Cardiac muscle cell (in vitro differentiated cells and primary cell): ENCODE measurements around the gene DCX. TPM values are rescaled to one million over a fixed set of nuclear protein-coding genes. Genes with fewer than 3 reads are reported as not detected.

Source experiments
- DNase-seq, 2 donors: peaks; one replicate each; pipeline versions ENCODE4 v3.0.0 to v3.0.0-alpha.2; 2010 to 2017; ENCODE audit warnings: low read depth in 1 of 2, low spot score in 1 of 2
- H3K27ac ChIP-seq: fragments of 200-600 bp; sonication (generic); 2 replicates; pipeline ENCODE4 v1.5.1; 2016
- H3K27me3 ChIP-seq: fragments of 200-600 bp; sonication (generic); 2 replicates; pipeline ENCODE4 v1.6.0; 2016; ENCODE audit warnings: control low read depth
- H3K36me3 ChIP-seq: fragments of 200-600 bp; sonication (generic); 2 replicates; pipeline ENCODE4 v1.5.1; 2016; ENCODE audit warnings: control low read depth
- H3K4me1 ChIP-seq: fragments of 200-600 bp; sonication (generic); 2 replicates; pipeline ENCODE4 v1.8.1; 2017; ENCODE audit warnings: low read depth, mild to moderate bottlenecking, mixed run types
- H3K4me3 ChIP-seq: fragments of 200-600 bp; sonication (generic); 2 replicates; pipeline ENCODE4 v1.5.1; 2016; ENCODE audit warnings: mild to moderate bottlenecking
- H3K9me3 ChIP-seq: fragments of 200-600 bp; sonication (generic); 2 replicates; pipeline ENCODE4 v1.5.1; 2017; ENCODE audit warnings: low read depth, mild to moderate bottlenecking, control low read depth
- CTCF ChIP-seq: IDR thresholded peaks from 2 replicates; pipeline ENCODE4 v1.5.1; 2012; ENCODE audit warnings: low read depth, mild to moderate bottlenecking, low read length
- polyA plus RNA-seq: library from polyadenylated mRNA; unstranded; fragments of >200 nt; fragmentation: Nextera tagmentation; extraction: Ambion mirVana; gene quantifications from 2 replicates; pipeline ENCODE4 v1.2.1, GENCODE V29; 2016
- total RNA-seq: library from RNA; depleted of rRNA; stranded (reverse); fragments of >200 nt; gene quantifications from 2 replicates; pipeline ENCODE4 v1.2.3, GENCODE V29; 2016

The DCX gene
- total and polyA plus RNA-seq, 2 experiments from 2014 or later: 0.34 to 1.0 TPM

DNA sequence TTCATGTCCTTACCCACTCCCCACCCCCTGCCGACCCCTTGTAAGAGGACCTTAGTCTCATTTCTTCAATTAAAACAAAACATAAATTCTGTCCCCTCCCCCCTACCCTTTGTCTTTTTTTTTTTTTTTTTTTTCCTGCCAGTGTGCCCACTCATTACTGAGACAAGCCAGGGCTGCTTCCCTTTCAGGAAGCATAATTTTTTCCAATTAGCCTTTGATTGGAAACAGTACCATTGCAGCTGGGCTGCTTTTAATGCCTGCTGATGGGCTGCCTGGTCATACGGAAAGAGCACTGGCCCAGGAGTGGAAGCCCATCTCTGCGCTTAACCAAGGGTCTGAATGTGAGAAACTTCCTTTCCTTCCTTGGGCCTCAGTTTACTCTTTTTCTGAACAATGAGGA lies 123.2 kb downstream of the DCX start:
- H3K9me3 ChIP-seq: no peaks in the 10 kb centered on the region
- TF ChIP-seq CTCF: no peak
- H3K27ac ChIP-seq: no peak overlapping the region
- no peak for DNase-seq
- no peak overlapping the region for H3K4me3 ChIP-seq
- H3K4me1 ChIP-seq: no peaks in the 10 kb centered on the region
- peaks cover 8% of the 10 kb centered on the region for H3K27me3 ChIP-seq
- no peaks in the 10 kb centered on the region for H3K36me3 ChIP-seq

DNA sequence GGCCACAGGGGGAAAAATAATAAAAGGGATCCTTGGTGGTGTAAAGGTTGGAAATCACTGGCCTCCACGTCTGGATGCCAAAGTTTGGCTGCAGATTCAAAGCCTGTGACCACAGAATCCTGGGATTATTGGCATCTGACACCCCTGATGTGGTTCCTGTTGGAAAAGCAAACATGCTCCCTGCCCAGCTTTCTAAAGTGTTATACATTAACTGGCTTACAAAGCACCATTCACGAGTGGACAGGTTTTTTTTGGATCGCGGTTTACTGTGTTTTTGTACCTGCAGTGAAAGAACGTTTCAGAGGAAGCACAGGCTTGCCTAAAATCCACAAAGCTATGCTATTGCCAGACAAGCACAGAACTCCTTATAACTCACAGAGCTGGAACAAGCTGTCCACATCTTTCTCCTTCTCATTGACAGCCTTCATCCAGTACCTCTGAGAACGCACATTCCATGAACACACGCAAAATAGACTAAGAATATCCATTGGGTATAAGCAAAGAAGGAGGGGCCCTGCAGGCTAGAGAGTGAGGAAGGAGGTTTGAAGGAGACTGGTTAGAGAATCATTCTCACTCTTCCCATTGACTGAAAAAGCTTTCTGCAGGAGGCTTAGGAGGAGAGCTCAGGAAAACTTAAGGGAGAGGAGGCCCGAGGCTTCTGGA lies 127.2 kb downstream of the DCX start:
- no peaks in the 10 kb centered on the region for H3K4me1 ChIP-seq

GRCh38 chrX:111283446-111283845 lies 128.5 kb downstream of the DCX start:
- no peaks in the 10 kb centered on the region for H3K27me3 ChIP-seq
- H3K27ac ChIP-seq: no peak overlapping the region

More for the DNA sequence above, 127.2 kb downstream of the DCX start:
- TF ChIP-seq CTCF: no peak
- no peaks in the 10 kb centered on the region for H3K9me3 ChIP-seq
- H3K27me3 ChIP-seq: no peaks in the 10 kb centered on the region
- DNase-seq: peak in 1 of 2 donors; percentile 23
- no peak overlapping the region for H3K27ac ChIP-seq
- no peaks in the 10 kb centered on the region for H3K36me3 ChIP-seq
- H3K4me3 ChIP-seq: no peak overlapping the region

DNA sequence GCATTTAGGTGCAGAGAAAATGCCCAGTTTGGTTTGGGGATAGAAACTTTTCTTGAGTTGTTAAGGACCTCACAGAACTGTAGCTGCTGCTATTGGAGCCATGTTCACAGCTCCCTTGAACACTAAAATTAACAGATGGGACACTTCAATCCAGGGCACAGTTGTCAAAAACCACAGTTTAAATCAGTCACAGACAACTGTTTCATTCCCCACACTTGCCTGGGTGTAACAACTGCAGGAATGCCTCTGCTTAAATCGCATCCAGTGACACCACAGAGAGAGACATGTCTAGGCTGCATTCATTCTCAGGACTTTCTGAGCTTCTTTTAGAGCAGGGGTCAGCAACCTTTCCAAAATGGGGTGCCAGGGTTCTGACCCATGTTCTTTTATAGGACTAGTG lies 129.0 kb downstream of the DCX start:
- Histone ChIP-seq H3K4me3 (no peak overlapping the region), H3K36me3 (no peaks in the 10 kb centered on the region), H3K27ac (no peak overlapping the region), H3K9me3 (no peaks in the 10 kb centered on the region), H3K27me3 (no peaks in the 10 kb centered on the region), H3K4me1 (no peaks in the 10 kb centered on the region)
- no peak for DNase-seq
- no peak for TF ChIP-seq CTCF

More at GRCh38 chrX:111283446-111283845, 128.5 kb downstream of the DCX start:
- no peak for DNase-seq
- H3K36me3 ChIP-seq: no peaks in the 10 kb centered on the region
- TF ChIP-seq CTCF: no peak
- no peaks in the 10 kb centered on the region for H3K9me3 ChIP-seq
- no peak overlapping the region for H3K4me3 ChIP-seq
- H3K4me1 ChIP-seq: no peaks in the 10 kb centered on the region

GRCh38 chrX:111282139-111282538 lies 129.9 kb downstream of the DCX start:
- no peak for TF ChIP-seq CTCF
- Histone ChIP-seq H3K9me3 (no peaks in the 10 kb centered on the region), H3K27ac (no peak overlapping the region), H3K4me3 (no peak overlapping the region), H3K27me3 (no peaks in the 10 kb centered on the region), H3K36me3 (no peaks in the 10 kb centered on the region), H3K4me1 (no peaks in the 10 kb centered on the region)
- DNase-seq: no peak
